Neural cell (in vitro differentiated cells): Measurements from ENCODE around the gene HJURP. TPM values are rescaled to one million over a fixed set of nuclear protein-coding genes. Genes with fewer than 3 reads are reported as not detected.

Source experiments
- polyA plus RNA-seq: library from polyadenylated mRNA; depleted of rRNA; stranded (reverse); fragments of >200 nt; gene quantifications from 2 replicates; pipeline ENCODE4 v1.2.3, GENCODE V29; 2014

HJURP gene
- polyA plus RNA-seq, 1 donor from 2014 or later: 1.3 TPM

Other genes with a start within 250 kb of the HJURP start
- not detected in 2 replicates for gene UGT1A8, start 236.9 kb downstream of the HJURP start, polyA plus RNA-seq
- gene UGT1A10, start 218.1 kb downstream of the HJURP start, polyA plus RNA-seq: not detected in 2 replicates
- gene UGT1A9, start 182.6 kb downstream of the HJURP start, polyA plus RNA-seq: not detected in 2 replicates
- gene UGT1A7, start 172.6 kb downstream of the HJURP start, polyA plus RNA-seq: not detected in 2 replicates
- not detected in 2 replicates for gene UGT1A6, start 161.6 kb downstream of the HJURP start, polyA plus RNA-seq
- not detected in 2 replicates for gene UGT1A5, start 141.6 kb downstream of the HJURP start, polyA plus RNA-seq
- not detected in 2 replicates for gene UGT1A4, start 135.8 kb downstream of the HJURP start, polyA plus RNA-seq
- not detected in 2 replicates for gene UGT1A3, start 125.5 kb downstream of the HJURP start, polyA plus RNA-seq
- gene UGT1A1, start 94.3 kb downstream of the HJURP start, polyA plus RNA-seq: not detected in 2 replicates
- not detected in 2 replicates for gene MROH2A, start 76.2 kb downstream of the HJURP start, polyA plus RNA-seq
- 0.18 TPM in 1 of 2 replicates, not detected in the other for gene TRPM8, start 62.8 kb upstream of the HJURP start, polyA plus RNA-seq
- gene SPP2, start 196.2 kb upstream of the HJURP start, polyA plus RNA-seq: not detected in 2 replicates